Ascending aorta (tissue), 2 donors: ENCODE data around the gene ALDH16A1. TPM values are rescaled to one million over a fixed set of nuclear protein-coding genes. Genes with fewer than 3 reads are reported as not detected.
"Not testable (repeated sequence)": the region's sequence is repeated elsewhere in the genome, so short reads cannot be mapped to it uniquely, and the experiment has no call there.

Source experiments
- DNase-seq, 2 donors: peaks; one replicate each; pipeline ENCODE4 v3.0.0-alpha.2; 2019; ENCODE audit warnings: low spot score in 2 of 2
- H3K27ac ChIP-seq, 2 donors: fragments of 200-600 bp; sonication (generic); one replicate each; pipeline ENCODE4 v1.5.1; 2016 to 2017; ENCODE audit warnings: mild to moderate bottlenecking in 1 of 2
- H3K27me3 ChIP-seq: fragments of 200-600 bp; sonication (generic); one replicate; pipeline ENCODE4 v1.5.1; 2017
- H3K36me3 ChIP-seq, 2 donors: fragments of 200-600 bp; sonication (generic); one replicate each; pipeline ENCODE4 v1.5.1; 2016
- H3K4me1 ChIP-seq, 2 donors: fragments of 200-600 bp; sonication (generic); one replicate each; pipeline ENCODE4 v1.5.1; 2016 to 2017; ENCODE audit warnings: mild to moderate bottlenecking in 1 of 2
- H3K4me3 ChIP-seq, 2 donors: fragments of 200-600 bp; sonication (generic); one replicate each; pipeline ENCODE4 v1.5.1; 2016 to 2017; ENCODE audit warnings: mild to moderate bottlenecking in 1 of 2
- H3K9me3 ChIP-seq, 2 donors: fragments of 200-600 bp; sonication (generic); one replicate each; pipeline ENCODE4 v1.5.1; 2016
- CTCF ChIP-seq, 3 experiments: fragments of 200-600 bp in 2 of 3; fragments of 450-650 bp in 1 of 3; sonication (generic) in 2 of 3; IDR thresholded peaks; one replicate each; pipeline ENCODE4 v1.5.1; 2016 to 2019; ENCODE audit warnings: antibody characterized with exemption in 3 of 3, mild to moderate bottlenecking in 1 of 3, moderate library complexity in 1 of 3
- intact Hi-C: fragments of 100-400 bp; cut with DNase I; formaldehyde crosslinking; loops from one replicate; pipeline ENCODE4 v1.15.1; 2023
- total RNA-seq: library from RNA; depleted of rRNA; stranded (reverse); fragments of >200 nt; gene quantifications from one replicate; pipeline ENCODE4 v1.1.0, GENCODE V29; 2016

The ALDH16A1 gene
- total RNA-seq, 1 donor from 2014 or later = 27.9 TPM

GRCh38 chr19:49469828-49470614 lies 17.0 kb downstream of the ALDH16A1 start:
- Histone ChIP-seq H3K27me3 (no peaks in the 10 kb centered on the region), H3K4me1 (peaks cover 0 to 4% of the 10 kb centered on the region in 2 donors), H3K36me3 (peaks cover 4 to 6% of the 10 kb centered on the region in 2 donors), H3K27ac (peak overlapping the region in 1 of 2 donors; percentile 18), H3K9me3 (no peaks in the 10 kb centered on the region), H3K4me3 (no peak overlapping the region)
- DNase-seq = no peak
- TF ChIP-seq CTCF (IDR thresholded peaks at IDR 0.05) = peak in 1 of 3 experiments; percentile 6
- intact Hi-C loops = no loop called here

- Histone ChIP-seq H3K4me3 (no peak overlapping the region), H3K36me3 (peaks cover 4 to 5% of the 10 kb centered on the region in 2 donors), H3K4me1 (peaks cover 0 to 4% of the 10 kb centered on the region in 2 donors), H3K27ac (no peak overlapping the region), H3K9me3 (no peaks in the 10 kb centered on the region), H3K27me3 (no peaks in the 10 kb centered on the region)
- DNase-seq = no peak
- intact Hi-C loops = no loop called here
- no peak for TF ChIP-seq CTCF (IDR thresholded peaks at IDR 0.05)
These were observed 17.6 kb downstream of the ALDH16A1 start for GRCh38 chr19:49470615-49470978.

GRCh38 chr19:49472936-49473335 lies 19.9 kb downstream of the ALDH16A1 start:
- Histone ChIP-seq H3K27me3 (no peaks in the 10 kb centered on the region), H3K27ac (no peak overlapping the region), H3K4me3 (no peak overlapping the region), H3K9me3 (no peaks in the 10 kb centered on the region), H3K36me3 (no peaks in the 10 kb centered on the region), H3K4me1 (peaks cover 0 to 4% of the 10 kb centered on the region in 2 donors)
- intact Hi-C loops = no loop called here
- TF ChIP-seq CTCF (IDR thresholded peaks at IDR 0.05) = no peak
- DNase-seq = no peak

GRCh38 chr19:49473501-49473867 lies 20.5 kb downstream of the ALDH16A1 start:
- DNase-seq, intact Hi-C loops, H3K4me1 ChIP-seq, H3K36me3 ChIP-seq, H3K9me3 ChIP-seq, H3K27me3 ChIP-seq: not testable (repeated sequence)
- H3K4me3 ChIP-seq = peak overlapping the region; percentile 68 to 86
- H3K27ac ChIP-seq = peak overlapping the region; percentile 58 to 66

GRCh38 chr19:49473868-49474541 lies 21.0 kb downstream of the ALDH16A1 start, which contains the start of gene FLT3LG:
Gene FLT3LG, plus strand, starts transcription at chr19:49474215. Its CDS starts 425 bp downstream, at chr19:49474640.
- Histone ChIP-seq H3K4me3 (peak within 1 kb of the TSS; percentile 68 to 86), H3K9me3 (no peaks in the 10 kb centered on the region), H3K27me3 (no peaks in the 10 kb centered on the region), H3K27ac (peak within 1 kb of the TSS; percentile 58 to 66), H3K36me3 (no peaks in the 10 kb centered on the region), H3K4me1 (peaks cover 3 to 7% of the 10 kb centered on the region in 2 donors)
- peak; percentile 44 to 88 for DNase-seq
- intact Hi-C loops = loop anchor here (1.0 kb wide), 2 partner anchors 21 to 73 kb away; partner anchors contain the start of gene ALDH16A1
- peak; percentile 95 to 99 (median 98) for TF ChIP-seq CTCF (IDR thresholded peaks at IDR 0.05)

- Histone ChIP-seq H3K27me3 (no peaks in the 10 kb centered on the region), H3K27ac (peak overlapping the region; percentile 58 to 66), H3K9me3 (no peaks in the 10 kb centered on the region), H3K4me3 (peak overlapping the region; percentile 68 to 86), H3K36me3 (no peaks in the 10 kb centered on the region), H3K4me1 (peaks cover 3 to 7% of the 10 kb centered on the region in 2 donors)
- DNase-seq = no peak
- no peak for TF ChIP-seq CTCF (IDR thresholded peaks at IDR 0.05)
- intact Hi-C loops = loop anchor here (1.0 kb wide), 2 partner anchors 21 to 73 kb away; partner anchors contain the start of gene ALDH16A1
These were observed 21.5 kb downstream of the ALDH16A1 start for GRCh38 chr19:49474542-49474924.
